Measurements from ENCODE around the gene STK32C.

GRCh38 chr10:132354356-132355094 lies 46.8 kb upstream of the STK32C start:
- no peak for TF ChIP-seq CTCF (IDR thresholded peaks at IDR 0.05)
- TF ChIP-seq EP300 (IDR thresholded peaks at IDR 0.05) = no peak

Measured in suprapubic skin (tissue), 3 donors.